NCI-H187 treated with DMSO at 0.1 percent for 48 hours (cell line): ENCODE data around the gene ORC2.
A peak's percentile ranks its signal among the peaks of the same experiment; 100 is the strongest.
"Not testable (repeated sequence)": the region's sequence is repeated elsewhere in the genome, so short reads cannot be mapped to it uniquely, and the experiment has no call there.

Experiments
- DNase-seq: peaks from one replicate; lab custom pipeline; 2025; lab: John Stamatoyannopoulos, UW

Gene ORC2

DNA sequence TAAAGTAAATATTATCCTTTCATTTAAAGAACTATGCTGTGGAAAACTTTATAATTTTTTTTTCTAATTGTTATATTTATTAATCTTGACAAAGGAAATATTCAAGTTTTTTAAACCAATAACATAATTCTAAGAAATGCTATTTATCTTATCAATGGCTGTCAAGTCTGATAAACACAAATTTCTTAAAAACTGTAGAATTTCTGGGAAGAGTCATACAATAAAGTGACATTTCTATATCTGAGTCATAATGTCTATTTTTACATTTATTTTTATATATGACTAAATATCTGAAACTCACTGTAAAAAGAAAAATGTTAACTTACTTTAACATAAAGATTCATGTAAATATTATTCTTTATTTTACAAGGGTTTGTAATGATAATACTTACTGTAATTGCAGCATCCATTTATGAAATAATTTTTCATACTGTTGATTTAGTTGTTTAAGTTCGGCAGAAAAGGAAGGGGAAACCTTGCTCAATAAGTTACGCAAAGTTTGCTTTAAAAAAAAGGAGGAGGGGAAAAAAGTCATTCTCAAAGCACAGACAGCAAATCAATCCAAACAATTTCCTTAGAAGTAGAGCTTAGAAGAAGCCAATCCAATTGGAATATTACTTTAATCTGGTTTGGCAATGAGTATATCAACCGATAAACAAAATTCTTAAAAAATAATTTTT is 32.4 kb downstream of the ORC2 start:
- DNase-seq = no peak

GRCh38 chr2:200929334-200930249 is 33.9 kb downstream of the ORC2 start:
- no peak for DNase-seq

DNA sequence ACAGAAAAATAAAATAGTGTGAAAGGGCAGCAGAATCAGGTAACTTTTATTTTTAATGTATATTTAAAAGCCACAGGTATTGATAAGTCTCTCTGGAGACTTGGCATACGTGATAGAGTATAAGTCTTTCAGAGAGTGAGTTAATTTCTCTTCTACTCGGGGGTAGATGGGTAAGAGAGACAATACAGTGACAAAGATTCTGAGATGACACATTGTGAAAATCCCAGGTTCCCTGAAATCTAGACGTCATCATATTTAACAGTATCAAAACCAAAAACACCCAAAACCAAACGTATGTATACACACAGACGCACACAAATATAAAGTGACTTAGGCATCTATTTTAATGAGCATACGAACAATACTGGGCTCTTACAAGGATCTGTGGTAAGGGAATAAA is 41.0 kb downstream of the ORC2 start:
- DNase-seq = no peak

DNA sequence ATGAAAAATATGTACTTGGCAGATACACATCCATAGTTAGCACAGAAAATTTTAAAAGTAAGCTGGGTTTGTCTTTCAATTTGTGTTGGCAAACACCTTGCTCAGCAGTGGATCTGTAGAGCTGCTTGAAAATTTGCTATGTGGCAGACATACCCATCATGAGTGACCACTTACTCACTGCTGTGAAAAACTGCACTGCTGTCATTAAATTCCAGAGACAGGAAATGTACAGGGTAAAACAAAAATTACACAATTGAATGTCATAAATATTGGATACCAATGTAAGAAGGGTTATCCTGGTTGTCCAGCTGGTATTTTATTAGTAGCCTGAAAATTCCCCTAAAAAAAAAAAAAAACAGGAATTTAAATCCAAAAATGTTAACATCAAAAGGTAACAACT is 49.8 kb downstream of the ORC2 start:
- no peak for DNase-seq

GRCh38 chr2:200909958-200910357 is 53.5 kb downstream of the ORC2 start:
- no peak for DNase-seq

GRCh38 chr2:200905618-200906296 is 57.7 kb downstream of the ORC2 start:
- no peak for DNase-seq

GRCh38 chr2:200901459-200902072 is 61.9 kb downstream of the ORC2 start:
- no peak for DNase-seq

- DNase-seq = no peak
These were observed 64.0 kb downstream of the ORC2 start for GRCh38 chr2:200899482-200899881.

DNA sequence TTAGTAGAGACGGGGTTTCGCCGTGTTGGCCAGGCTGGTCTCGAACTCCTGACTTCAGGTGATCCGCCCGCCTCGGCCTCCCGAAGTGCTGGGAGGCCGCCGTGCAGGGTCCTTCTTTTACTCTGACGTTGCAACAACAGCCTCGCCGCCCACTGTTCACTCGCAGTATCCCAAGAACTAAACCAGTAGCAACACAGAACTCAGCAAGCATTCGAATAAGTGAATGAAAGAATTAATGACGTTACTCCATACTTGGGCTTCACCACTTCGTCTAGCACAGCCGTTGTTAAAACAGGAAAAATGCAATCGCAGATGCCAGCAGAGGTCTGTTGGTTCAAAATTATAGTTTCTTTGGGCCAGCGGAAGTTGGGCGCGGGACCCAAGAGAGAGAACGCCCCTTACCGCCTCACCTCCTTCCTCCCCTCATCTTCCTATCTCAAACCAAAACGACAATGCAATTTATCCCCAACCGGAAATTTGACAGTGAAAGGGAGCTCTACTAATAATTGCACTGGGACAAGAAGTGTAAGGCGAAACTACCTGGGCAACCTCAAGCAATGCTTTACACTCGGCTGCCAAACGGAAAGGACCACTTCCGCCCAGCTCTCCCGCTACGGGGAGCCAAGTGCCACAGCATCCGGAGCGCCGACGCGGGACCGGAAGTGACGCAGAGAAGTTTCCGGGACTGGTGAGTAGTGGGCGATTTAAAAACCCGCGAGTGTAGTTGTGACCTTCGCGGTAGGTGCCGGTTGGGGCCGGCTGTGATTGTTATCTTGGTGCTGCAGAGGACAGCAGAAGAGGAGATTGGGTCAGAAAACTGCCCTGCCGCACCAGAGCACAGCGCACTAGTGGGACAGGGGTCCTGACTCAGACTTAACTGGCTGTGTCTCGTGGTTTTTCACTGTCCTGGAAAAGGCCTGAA is 74.5 kb downstream of the ORC2 start, which contains the start of the genes NIF3L1 and PPIL3:
Gene NIF3L1 (plus strand): TSS at position 668 of the 922 bp plus-strand sequence. CDS start 2,573 bp downstream, outside the sequence.
Gene PPIL3 (minus strand): TSS at position 374 of the 922 bp plus-strand sequence. CDS start 1,462 bp downstream, outside the sequence.
- peak; percentile 65 for DNase-seq

GRCh38 chr2:200881715-200882249 is 81.7 kb downstream of the ORC2 start:
- not testable (repeated sequence) for DNase-seq

- no peak for DNase-seq
These were observed 85.1 kb downstream of the ORC2 start for GRCh38 chr2:200878289-200878880.

GRCh38 chr2:200877443-200877842 is 86.0 kb downstream of the ORC2 start:
- DNase-seq = no peak

DNA sequence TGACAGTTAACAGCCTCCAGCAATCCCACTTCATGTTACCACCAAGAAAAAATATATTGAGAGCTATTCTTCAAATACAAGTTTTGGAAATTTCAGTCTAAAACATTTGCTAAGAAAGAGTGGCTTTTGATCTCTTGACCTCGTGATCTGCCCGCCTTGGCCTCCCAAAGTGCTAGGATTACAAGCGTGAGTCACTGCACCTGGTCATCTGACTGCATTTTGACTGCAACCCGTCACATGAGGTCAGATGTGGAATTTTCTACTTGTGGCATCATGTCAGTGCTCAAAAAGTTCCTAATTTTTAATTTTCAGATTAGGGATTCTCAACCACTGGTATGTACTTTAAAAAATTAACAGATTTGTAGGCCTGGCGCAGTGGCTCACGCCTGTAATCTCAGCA is 89.9 kb downstream of the ORC2 start:
- DNase-seq = no peak

- DNase-seq = no peak
These were observed 92.3 kb downstream of the ORC2 start for GRCh38 chr2:200871151-200871550.

DNA sequence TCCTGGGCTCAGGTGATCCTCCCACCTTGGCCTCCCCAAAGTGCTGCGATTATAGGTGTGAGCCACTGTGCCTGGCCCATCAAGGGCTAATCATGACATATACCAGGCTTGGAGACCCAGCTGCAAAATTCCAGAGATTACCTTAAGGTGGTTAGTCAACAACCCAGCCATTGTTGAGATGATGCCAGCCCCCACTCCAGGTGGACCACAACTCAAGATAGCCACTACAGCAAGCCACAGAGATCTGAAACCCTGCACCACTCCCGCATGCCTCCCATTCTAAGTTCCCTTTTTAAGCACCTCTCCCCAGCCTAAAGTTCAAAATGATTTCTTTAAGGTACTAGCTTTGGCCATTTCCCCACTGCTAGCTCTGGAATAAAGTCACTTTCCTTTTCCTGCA is 94.4 kb downstream of the ORC2 start:
- DNase-seq = no peak

- peak; percentile 29 for DNase-seq
These were observed 99.1 kb downstream of the ORC2 start, which contains the start of gene CLK1 for GRCh38 chr2:200864176-200865034. Gene CLK1 (minus strand): TSS chr2:200864658. CDS start chr2:200861862, 2,796 bp downstream.

DNA sequence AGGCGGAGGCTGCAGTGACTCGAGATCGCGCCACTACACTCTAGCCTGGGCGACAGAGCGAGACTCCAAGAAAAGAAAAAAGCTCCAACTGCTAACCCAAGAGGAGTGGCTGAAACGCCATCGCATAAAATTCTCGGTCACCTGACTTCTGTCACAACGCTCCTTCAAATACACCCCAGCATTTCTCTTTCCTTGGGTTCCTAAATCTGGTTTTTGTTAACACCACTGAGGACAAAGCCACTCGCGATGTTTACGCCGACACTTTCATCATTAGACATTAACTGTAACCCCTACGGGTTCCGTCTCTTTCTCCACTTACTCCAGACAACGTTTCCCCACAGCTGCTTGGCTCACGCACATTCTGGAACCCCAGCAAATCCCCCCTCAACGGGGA is 99.7 kb downstream of the ORC2 start:
- DNase-seq = no peak

DNA sequence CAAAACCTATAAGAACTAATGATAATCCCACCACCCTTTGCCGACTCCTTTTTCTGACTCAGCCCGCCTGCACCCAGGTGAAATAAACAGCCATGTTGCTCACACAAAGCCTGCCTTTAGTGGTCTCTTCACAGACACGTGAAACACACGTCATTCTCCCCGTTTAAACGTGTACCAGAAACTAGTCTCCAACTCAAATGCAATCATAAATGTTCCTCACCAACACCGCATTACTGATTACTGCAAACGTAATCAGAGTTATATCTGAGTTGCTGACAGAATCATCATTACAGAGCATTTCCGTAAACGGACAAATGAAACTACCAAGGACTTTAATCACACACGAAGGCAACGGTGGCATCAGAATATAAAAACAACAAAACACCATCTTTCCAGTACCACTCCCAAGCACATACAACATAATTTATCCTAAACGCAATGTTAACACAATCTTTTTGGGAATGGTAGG is 100.9 kb downstream of the ORC2 start:
- no peak for DNase-seq

GRCh38 chr2:200861617-200862155 is 101.8 kb downstream of the ORC2 start:
- no peak for DNase-seq
